HCT116 (cell line): ENCODE results near the gene TRPC6. TPM values are rescaled to one million over a fixed set of nuclear protein-coding genes. Genes with fewer than 3 reads are reported as not detected.

Experiments
- ATAC-seq: fragments of 200-7000 bp; cut with Tn5 transposase; 2 replicates; pipeline ENCODE4 v1.9.1; 2020; ENCODE audit warnings: mild to moderate bottlenecking, moderate library complexity
- BruUV-seq: library from RNA; stranded (reverse); fragments of 400-500 nt; replicated peaks from 2 replicates; lab custom pipeline; 2021; lab: Mats Ljungman, UMichigan
- CTCF ChIA-PET: fragments of 300-600 bp; sonication (Branson Sonifier 250); formaldehyde crosslinking; loops from one replicate; lab custom pipeline; 2021; ENCODE audit warnings: antibody characterized with exemption; lab: Charles Lee
- POLR2A ChIA-PET: fragments of 300-600, 350-600 bp; sonication (Branson Sonifier 250); formaldehyde crosslinking; loops from one replicate; lab custom pipeline; 2021; ENCODE audit warnings: antibody characterized with exemption; lab: Charles Lee
- RAD21 ChIA-PET, 2 experiments: fragments of 300-600 bp; sonication (Branson Sonifier 250); formaldehyde crosslinking; loops; one replicate each; lab custom pipeline; 2023; ENCODE audit warnings: low total read pairs in 2 of 2; ENCODE audit not compliant: uncharacterized antibody in 2 of 2, unreplicated experiment in 2 of 2, low non-redundant PET in 1 of 2; lab: Charles Lee
- DNase-seq: peaks from one replicate; pipeline ENCODE4 v3.0.0-alpha.2; 2010; ENCODE audit warnings: low read depth, low spot score
- H2AFZ ChIP-seq: fragments of 200-600 bp; shearing (Covaris generic), sonication (generic); 2 replicates; pipeline ENCODE4 v1.6.1; 2017; ENCODE audit warnings: low read depth, mixed run types, mixed read lengths, antibody characterized with exemption, low read length; ENCODE audit not compliant: poor library complexity, severe bottlenecking
- H3K27ac ChIP-seq: 2 replicates; pipeline ENCODE4 v1.5.1; 2012; ENCODE audit warnings: low read depth, low read length
- H3K27me3 ChIP-seq: fragments of 200-600 bp; sonication (generic); 2 replicates; pipeline ENCODE4 v1.6.1; 2016; ENCODE audit warnings: mixed run types, low read length, mixed read lengths; ENCODE audit not compliant: insufficient read depth
- H3K36me3 ChIP-seq, 2 experiments: fragments of 200-500 bp in 1 of 2; fragments of 200-600 bp in 1 of 2; sonication (Bioruptor generic) in 1 of 2; sonication (generic) in 1 of 2; 2 replicates each; pipeline versions ENCODE4 v1.5.1 to v1.6.1; 2014 to 2016; ENCODE audit warnings: low read length in 2 of 2, inconsistent platforms in 1 of 2, mixed read lengths in 1 of 2, mixed run types in 1 of 2; ENCODE audit not compliant: insufficient read depth in 2 of 2, control insufficient read depth in 1 of 2
- H3K4me1 ChIP-seq, 2 experiments: fragments of 200-600 bp in 1 of 2; sonication (generic) in 1 of 2; 2 replicates each; pipeline versions ENCODE4 v1.5.1 to v1.6.1; 2012 to 2017; ENCODE audit warnings: low read length in 2 of 2, inconsistent platforms in 1 of 2, mild to moderate bottlenecking in 1 of 2, mixed read lengths in 1 of 2, mixed run types in 1 of 2, moderate library complexity in 1 of 2; ENCODE audit not compliant: insufficient read depth in 2 of 2, control insufficient read depth in 1 of 2
- H3K4me2 ChIP-seq: fragments of 200-600 bp; sonication (generic); 2 replicates; pipeline ENCODE4 v1.6.1; 2017; ENCODE audit warnings: mixed run types, low read length, mixed read lengths
- H3K4me3 ChIP-seq, 2 experiments: fragments of 200-600 bp in 1 of 2; sonication (generic) in 1 of 2; replicated peaks in 1 of 2; 2 replicates each; pipeline ENCODE4 v1.5.1; 2011 to 2016; ENCODE audit warnings: low read length in 2 of 2, control low read depth in 1 of 2, low read depth in 1 of 2, mild to moderate bottlenecking in 1 of 2, mixed read lengths in 1 of 2, mixed run types in 1 of 2
- H3K79me2 ChIP-seq: fragments of 200-600 bp; sonication (generic); 2 replicates; pipeline ENCODE4 v1.6.1; 2017; ENCODE audit warnings: mild to moderate bottlenecking, mixed run types, low read length, moderate library complexity, mixed read lengths; ENCODE audit not compliant: insufficient read depth
- H3K9ac ChIP-seq: fragments of 200-600 bp; sonication (generic); 2 replicates; pipeline ENCODE4 v1.6.1; 2016; ENCODE audit warnings: low read length, mixed read lengths
- H3K9me2 ChIP-seq: fragments of 200-600 bp; sonication (generic), shearing (Covaris generic); 2 replicates; pipeline ENCODE4 v1.6.1; 2017; ENCODE audit warnings: mixed run types, mild to moderate bottlenecking, moderate library complexity; ENCODE audit not compliant: insufficient read depth
- H3K9me3 ChIP-seq, 2 experiments: fragments of 200-500 bp in 1 of 2; fragments of 200-600 bp in 1 of 2; sonication (Bioruptor generic) in 1 of 2; sonication (generic) in 1 of 2; 2 replicates each; pipeline ENCODE4 v1.6.1; 2014 to 2017; ENCODE audit warnings: low read length in 2 of 2, mixed read lengths in 2 of 2, inconsistent platforms in 1 of 2, low read depth in 1 of 2, mild to moderate bottlenecking in 1 of 2, mixed run types in 1 of 2, moderate library complexity in 1 of 2; ENCODE audit not compliant: control insufficient read depth in 1 of 2, insufficient read depth in 1 of 2
- H4K20me1 ChIP-seq: fragments of 200-600 bp; sonication (generic), shearing (Covaris generic); 2 replicates; pipeline ENCODE4 v1.6.1; 2017; ENCODE audit warnings: mixed run types, mild to moderate bottlenecking, moderate library complexity; ENCODE audit not compliant: insufficient read depth
- CBX3 ChIP-seq: IDR thresholded peaks from 2 replicates; pipeline ENCODE4 v1.6.1; 2012; ENCODE audit warnings: low read depth
- CEBPB ChIP-seq: IDR thresholded peaks from 2 replicates; pipeline ENCODE4 v1.6.1; 2012; ENCODE audit warnings: low read depth
- EGR1 ChIP-seq: IDR thresholded peaks from 2 replicates; pipeline ENCODE4 v1.6.1; 2012; ENCODE audit warnings: low read depth
- EZH2phosphoT487 ChIP-seq: fragments of 200-600 bp; IDR thresholded peaks from 2 replicates; pipeline ENCODE4 v1.6.1; 2018; ENCODE audit warnings: antibody characterized with exemption, borderline replicate concordance
- FOSL1 ChIP-seq: IDR thresholded peaks from 2 replicates; pipeline ENCODE4 v1.6.1; 2012; ENCODE audit warnings: low read depth
- JUND ChIP-seq: IDR thresholded peaks from 2 replicates; pipeline ENCODE4 v1.6.1; 2012
- POLR2A ChIP-seq: IDR thresholded peaks from 2 replicates; pipeline ENCODE4 v1.7.0; 2011; ENCODE audit warnings: borderline replicate concordance; ENCODE audit not compliant: insufficient read depth, insufficient read length; ENCODE audit errors: extremely low read depth
- RAD21 ChIP-seq: IDR thresholded peaks from 2 replicates; pipeline ENCODE4 v1.6.1; 2012; ENCODE audit warnings: low read depth, mild to moderate bottlenecking
- SRF ChIP-seq: IDR thresholded peaks from 2 replicates; pipeline ENCODE4 v1.6.1; 2012; ENCODE audit warnings: low read depth
- TCF7L2 ChIP-seq: IDR thresholded peaks from 2 replicates; pipeline ENCODE4 v1.7.0; 2011; ENCODE audit warnings: borderline replicate concordance, inconsistent platforms; ENCODE audit not compliant: insufficient read depth, insufficient read length; ENCODE audit errors: extremely low read depth
- YY1 ChIP-seq: IDR thresholded peaks from 2 replicates; pipeline ENCODE4 v1.6.1; 2011; ENCODE audit warnings: low read length, low read depth, moderate library complexity, mild to moderate bottlenecking; ENCODE audit not compliant: insufficient replicate concordance; ENCODE audit errors: extremely low read depth
- ZFX ChIP-seq: fragments of 450-650 bp; IDR thresholded peaks from 2 replicates; pipeline ENCODE4 v1.6.1; 2017
- ZNF274 ChIP-seq: fragments of 200-500 bp; sonication (Bioruptor generic); IDR thresholded peaks from 2 replicates; pipeline ENCODE4 v1.6.1; 2014; ENCODE audit warnings: mild to moderate bottlenecking, low read depth, low read length, inconsistent platforms
- intact Hi-C: fragments of 100-400 bp; cut with micrococcal nuclease; formaldehyde crosslinking; loops from 2 replicates; pipeline ENCODE4 v1.10.0; 2022
- total RNA-seq: library from RNA; stranded (reverse); gene quantifications from one replicate; pipeline ENCODE4 v1.2.1, GENCODE V29; 2021; ENCODE audit not compliant: unreplicated experiment
- TF ChIP-seq, protein P1 (sequence below): IDR thresholded peaks from 2 replicates; pipeline ENCODE4 v1.6.1; 2012

Gene TRPC6
- total RNA-seq, 1 experiment from 2014 or later: not detected

DNA sequence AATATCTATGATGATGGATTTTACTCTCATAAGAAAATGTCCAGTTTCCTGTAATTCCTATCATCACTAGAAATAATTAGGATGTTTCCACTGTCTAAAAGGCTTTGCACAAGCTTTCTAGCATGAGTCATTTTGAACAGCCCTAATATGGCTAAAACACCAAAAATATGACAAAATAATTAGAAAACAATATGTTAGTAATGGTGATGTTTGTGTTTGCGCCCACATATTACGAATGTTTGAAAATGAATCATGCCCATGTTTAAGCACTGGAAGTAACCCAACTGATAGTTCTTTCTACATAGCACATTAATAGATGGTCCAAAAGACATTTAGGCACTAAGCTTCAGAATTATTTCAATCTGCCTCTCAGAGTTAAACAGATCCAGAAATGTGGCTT is 96.0 kb downstream of the TRPC6 start:
- ChIA-PET CTCF (no interaction called here), POLR2A (no interaction called here), RAD21 (no interaction called here)
- H4K20me1 ChIP-seq: no peaks in the 10 kb centered on the region
- BruUV-seq: no TSS peak
- no peaks in the 10 kb centered on the region for H3K27me3 ChIP-seq
- H3K9me3 ChIP-seq: no peaks in the 10 kb centered on the region
- ATAC-seq (no peak), DNase-seq (no peak)
- H3K4me1 ChIP-seq: no peaks in the 10 kb centered on the region
- H3K4me2 ChIP-seq: no peak overlapping the region
- intact Hi-C loops: no loop called here
- H3K9me2 ChIP-seq: no peaks in the 10 kb centered on the region
- no peak overlapping the region for H3K27ac ChIP-seq
- H3K79me2 ChIP-seq: no peaks in the 10 kb centered on the region
- no peak overlapping the region for H3K9ac ChIP-seq
- no peak overlapping the region for H2AFZ ChIP-seq
- TF ChIP-seq, protein P1, sequence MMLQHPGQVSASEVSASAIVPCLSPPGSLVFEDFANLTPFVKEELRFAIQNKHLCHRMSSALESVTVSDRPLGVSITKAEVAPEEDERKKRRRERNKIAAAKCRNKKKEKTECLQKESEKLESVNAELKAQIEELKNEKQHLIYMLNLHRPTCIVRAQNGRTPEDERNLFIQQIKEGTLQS: no peak
- TF ChIP-seq ZFX (no peak), POLR2A (no peak), EGR1 (no peak), YY1 (no peak), JUND (no peak), SRF (no peak), EZH2phosphoT487 (no peak), FOSL1 (no peak), CEBPB (no peak), RAD21 (no peak), ZNF274 (no peak), CBX3 (no peak), TCF7L2 (no peak)
- no peaks in the 10 kb centered on the region for H3K36me3 ChIP-seq
- H3K4me3 ChIP-seq: no peak overlapping the region
